K562 (cell line): Measurements from ENCODE around the gene DHRS7C.

Experiments
- SP2 ChIP-seq: IDR thresholded peaks from 2 replicates; pipeline ENCODE4 v1.6.1; 2011; ENCODE audit warnings: mild to moderate bottlenecking, low read depth, low read length, moderate library complexity; ENCODE audit not compliant: poor library complexity, severe bottlenecking; ENCODE audit errors: extremely low read depth
- ZBED1 ChIP-seq: IDR thresholded peaks from 2 replicates; pipeline ENCODE4 v1.6.1; 2014
- TF ChIP-seq, protein P1 (sequence below), 3 experiments: IDR thresholded peaks in 2 of 3; conservative IDR thresholded peaks in 1 of 3; 2 replicates each; pipeline ENCODE4 v1.5.1; 2011 to 2012; ENCODE audit warnings: low read length in 3 of 3, mild to moderate bottlenecking in 3 of 3, control low read depth in 2 of 3, improper control_type of control experiment in 1 of 3, inconsistent platforms in 1 of 3, low read depth in 1 of 3, mixed read lengths in 1 of 3, moderate library complexity in 1 of 3; ENCODE audit not compliant: insufficient read depth in 2 of 3
- TF ChIP-seq, protein P2 (sequence below): fragments of 150-350 bp; IDR thresholded peaks from 2 replicates; pipeline ENCODE4 v1.6.1; 2014; ENCODE audit warnings: low read depth, mild to moderate bottlenecking, low read length, borderline replicate concordance

DNA sequence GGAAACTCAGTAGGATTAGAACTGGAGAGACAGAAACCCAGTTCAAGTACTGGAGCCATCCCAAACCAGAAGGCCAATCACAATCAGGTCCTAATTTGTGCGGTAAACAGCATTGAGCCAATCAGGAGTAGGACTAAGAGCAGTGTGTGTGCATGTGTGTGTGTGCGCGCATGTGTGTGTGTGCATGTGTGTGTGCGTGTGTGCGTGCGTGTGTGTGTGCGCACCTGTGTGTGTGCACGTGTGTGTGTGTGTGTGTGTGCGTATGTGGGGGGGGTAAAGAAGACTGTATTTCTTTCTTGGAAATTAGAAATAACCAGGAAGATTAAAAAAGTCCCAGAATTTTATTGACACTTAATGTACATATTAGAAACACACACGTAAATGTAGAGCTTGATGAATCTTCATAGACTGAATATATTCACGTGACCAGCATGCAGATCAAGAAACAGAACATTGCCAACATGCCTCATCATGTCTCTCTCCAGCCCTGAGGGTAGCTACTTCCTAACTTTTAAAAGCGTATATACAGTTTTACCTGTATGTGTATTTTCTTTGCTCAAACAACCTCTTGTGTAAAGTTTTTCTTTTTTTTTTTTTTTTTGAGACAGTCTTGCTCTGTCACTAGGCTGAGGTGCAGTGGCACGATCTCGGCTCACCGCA, 919 bp upstream of the DHRS7C start:
- TF ChIP-seq, protein P1, sequence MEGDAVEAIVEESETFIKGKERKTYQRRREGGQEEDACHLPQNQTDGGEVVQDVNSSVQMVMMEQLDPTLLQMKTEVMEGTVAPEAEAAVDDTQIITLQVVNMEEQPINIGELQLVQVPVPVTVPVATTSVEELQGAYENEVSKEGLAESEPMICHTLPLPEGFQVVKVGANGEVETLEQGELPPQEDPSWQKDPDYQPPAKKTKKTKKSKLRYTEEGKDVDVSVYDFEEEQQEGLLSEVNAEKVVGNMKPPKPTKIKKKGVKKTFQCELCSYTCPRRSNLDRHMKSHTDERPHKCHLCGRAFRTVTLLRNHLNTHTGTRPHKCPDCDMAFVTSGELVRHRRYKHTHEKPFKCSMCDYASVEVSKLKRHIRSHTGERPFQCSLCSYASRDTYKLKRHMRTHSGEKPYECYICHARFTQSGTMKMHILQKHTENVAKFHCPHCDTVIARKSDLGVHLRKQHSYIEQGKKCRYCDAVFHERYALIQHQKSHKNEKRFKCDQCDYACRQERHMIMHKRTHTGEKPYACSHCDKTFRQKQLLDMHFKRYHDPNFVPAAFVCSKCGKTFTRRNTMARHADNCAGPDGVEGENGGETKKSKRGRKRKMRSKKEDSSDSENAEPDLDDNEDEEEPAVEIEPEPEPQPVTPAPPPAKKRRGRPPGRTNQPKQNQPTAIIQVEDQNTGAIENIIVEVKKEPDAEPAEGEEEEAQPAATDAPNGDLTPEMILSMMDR (IDR thresholded peaks at IDR 0.05 in 2 of 3, conservative IDR thresholded peaks at IDR 0.05 in 1 of 3; ENCODE audit: insufficient read depth in 2 of 3, low read depth in 1 of 3, low read length in 3 of 3), result no peak
- TF ChIP-seq, protein P2, sequence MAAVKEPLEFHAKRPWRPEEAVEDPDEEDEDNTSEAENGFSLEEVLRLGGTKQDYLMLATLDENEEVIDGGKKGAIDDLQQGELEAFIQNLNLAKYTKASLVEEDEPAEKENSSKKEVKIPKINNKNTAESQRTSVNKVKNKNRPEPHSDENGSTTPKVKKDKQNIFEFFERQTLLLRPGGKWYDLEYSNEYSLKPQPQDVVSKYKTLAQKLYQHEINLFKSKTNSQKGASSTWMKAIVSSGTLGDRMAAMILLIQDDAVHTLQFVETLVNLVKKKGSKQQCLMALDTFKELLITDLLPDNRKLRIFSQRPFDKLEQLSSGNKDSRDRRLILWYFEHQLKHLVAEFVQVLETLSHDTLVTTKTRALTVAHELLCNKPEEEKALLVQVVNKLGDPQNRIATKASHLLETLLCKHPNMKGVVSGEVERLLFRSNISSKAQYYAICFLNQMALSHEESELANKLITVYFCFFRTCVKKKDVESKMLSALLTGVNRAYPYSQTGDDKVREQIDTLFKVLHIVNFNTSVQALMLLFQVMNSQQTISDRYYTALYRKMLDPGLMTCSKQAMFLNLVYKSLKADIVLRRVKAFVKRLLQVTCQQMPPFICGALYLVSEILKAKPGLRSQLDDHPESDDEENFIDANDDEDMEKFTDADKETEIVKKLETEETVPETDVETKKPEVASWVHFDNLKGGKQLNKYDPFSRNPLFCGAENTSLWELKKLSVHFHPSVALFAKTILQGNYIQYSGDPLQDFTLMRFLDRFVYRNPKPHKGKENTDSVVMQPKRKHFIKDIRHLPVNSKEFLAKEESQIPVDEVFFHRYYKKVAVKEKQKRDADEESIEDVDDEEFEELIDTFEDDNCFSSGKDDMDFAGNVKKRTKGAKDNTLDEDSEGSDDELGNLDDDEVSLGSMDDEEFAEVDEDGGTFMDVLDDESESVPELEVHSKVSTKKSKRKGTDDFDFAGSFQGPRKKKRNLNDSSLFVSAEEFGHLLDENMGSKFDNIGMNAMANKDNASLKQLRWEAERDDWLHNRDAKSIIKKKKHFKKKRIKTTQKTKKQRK, result no peak
- TF ChIP-seq SP2 (no peak), ZBED1 (no peak)
